ENCODE data around the gene RAPGEFL1. TPM values are rescaled to one million over a fixed set of nuclear protein-coding genes. Genes with fewer than 3 reads are reported as not detected.
"Not testable (repeated sequence)": the region's sequence is repeated elsewhere in the genome, so short reads cannot be mapped to it uniquely, and the experiment has no call there.

Gene RAPGEFL1
- polyA plus RNA-seq, 4 donors: 24.5 to 121 (median 57.9) TPM

DNA sequence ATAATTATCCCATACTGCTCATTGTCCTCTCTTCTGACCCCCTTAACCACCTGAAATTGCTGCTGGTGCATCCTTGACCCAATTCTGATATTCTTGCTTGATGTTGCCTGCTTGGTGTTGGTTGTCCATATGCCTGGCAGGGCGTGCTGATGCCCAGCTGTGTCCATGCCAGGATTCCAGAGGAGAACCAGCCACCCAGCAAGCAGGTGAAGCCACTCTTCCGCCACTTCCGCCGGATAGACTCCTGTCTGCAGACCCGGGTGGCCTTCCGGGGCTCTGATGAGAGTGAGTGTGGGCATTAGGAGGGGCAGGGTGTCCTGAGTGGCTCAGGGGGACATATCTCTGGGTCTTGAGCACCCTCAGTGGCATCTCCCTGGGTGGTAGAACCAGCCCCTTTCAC, 11.4 kb downstream of the RAPGEFL1 start:
- H3K27ac ChIP-seq (ENCODE audit: low read depth in 1 of 3, low read length in 2 of 3): no peak overlapping the region

DNA sequence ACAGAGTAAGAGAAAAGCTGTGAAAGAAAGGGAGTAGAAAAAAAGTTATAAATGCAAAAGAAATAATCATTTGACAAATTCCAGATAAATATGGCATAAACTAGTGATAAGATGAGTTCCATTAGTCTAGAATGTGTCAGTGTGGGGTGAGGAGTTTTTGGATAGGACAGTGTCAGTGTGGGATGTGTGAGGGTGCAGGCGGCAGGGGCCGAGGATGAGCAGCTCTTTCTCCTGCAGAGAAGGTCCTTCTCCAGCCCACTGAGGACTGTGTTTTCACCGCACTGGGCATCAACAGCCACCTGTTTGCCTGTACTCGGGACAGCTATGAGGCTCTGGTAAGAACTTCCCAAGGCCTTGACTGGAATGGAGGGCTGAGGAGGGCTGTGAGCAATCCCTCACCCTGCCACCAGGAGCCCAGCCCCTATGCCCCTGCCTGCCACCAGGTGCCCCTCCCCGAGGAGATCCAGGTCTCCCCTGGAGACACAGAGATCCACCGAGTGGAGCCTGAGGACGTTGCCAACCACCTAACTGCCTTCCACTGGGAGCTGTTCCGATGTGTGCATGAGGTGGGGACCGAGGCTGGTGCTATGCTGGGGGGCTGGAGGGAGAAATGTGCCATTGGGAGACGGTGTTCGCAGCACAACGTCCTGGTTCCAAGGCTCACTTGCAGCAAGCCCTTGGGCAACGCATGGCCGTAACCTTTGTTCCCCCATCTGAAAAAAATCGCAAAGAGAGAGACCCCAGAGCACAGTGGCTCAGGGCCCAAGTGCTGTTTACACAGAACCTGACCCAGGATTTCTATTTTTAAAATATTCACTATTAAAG, 13.1 kb downstream of the RAPGEFL1 start:
- no peak for FAIRE-seq
- Histone ChIP-seq H3K9me3 (ENCODE audit: control insufficient read depth in 2 of 2, insufficient read depth in 1 of 2, low read depth in 1 of 2, low read length in 1 of 2) (no peaks in the 10 kb centered on the region), H3K27me3 (ENCODE audit: control insufficient read depth in 3 of 3, insufficient read depth in 3 of 3, low read length in 3 of 3) (no peaks in the 10 kb centered on the region), H3K36me3 (ENCODE audit: control insufficient read depth in 3 of 3, insufficient read depth in 2 of 3, low read depth in 1 of 3, low read length in 3 of 3) (peaks cover 0 to 51% (median 7%) of the 10 kb centered on the region in 3 donors), H3K27ac (ENCODE audit: low read depth in 1 of 3, low read length in 2 of 3) (no peak overlapping the region), H3K4me1 (ENCODE audit: control insufficient read depth in 3 of 3, insufficient read depth in 2 of 3, low read depth in 1 of 3, low read length in 2 of 3) (peaks cover 0 to 6% (median 2%) of the 10 kb centered on the region in 3 donors), H3K4me3 (ENCODE audit: low read depth in 1 of 3, low read length in 3 of 3) (peak overlapping the region in 1 of 3 donors; percentile 48)
- no peak for DNase-seq
- WGBS, 3 donors: 77 to 83% (median 79%) methylated on average over 15 of the region's 15 CpGs

More for the DNA sequence above, 11.4 kb downstream of the RAPGEFL1 start:
- no peak overlapping the region for H3K4me3 ChIP-seq (ENCODE audit: low read depth in 1 of 3, low read length in 3 of 3)
- FAIRE-seq (no peak), DNase-seq (no peak)
- H3K4me1 ChIP-seq (ENCODE audit: control insufficient read depth in 3 of 3, insufficient read depth in 2 of 3, low read depth in 1 of 3, low read length in 2 of 3): peaks cover 2 to 6% (median 3%) of the 10 kb centered on the region in 3 donors
- peaks cover 0 to 50% (median 3%) of the 10 kb centered on the region in 3 donors for H3K36me3 ChIP-seq (ENCODE audit: control insufficient read depth in 3 of 3, insufficient read depth in 2 of 3, low read depth in 1 of 3, low read length in 3 of 3)
- 89 to 93% (median 92%) methylated on average over 6 of the region's 6 CpGs for WGBS, 3 donors
- H3K27me3 ChIP-seq (ENCODE audit: control insufficient read depth in 3 of 3, insufficient read depth in 3 of 3, low read length in 3 of 3): no peaks in the 10 kb centered on the region
- H3K9me3 ChIP-seq (ENCODE audit: control insufficient read depth in 2 of 2, insufficient read depth in 1 of 2, low read depth in 1 of 2, low read length in 1 of 2): no peaks in the 10 kb centered on the region

DNA sequence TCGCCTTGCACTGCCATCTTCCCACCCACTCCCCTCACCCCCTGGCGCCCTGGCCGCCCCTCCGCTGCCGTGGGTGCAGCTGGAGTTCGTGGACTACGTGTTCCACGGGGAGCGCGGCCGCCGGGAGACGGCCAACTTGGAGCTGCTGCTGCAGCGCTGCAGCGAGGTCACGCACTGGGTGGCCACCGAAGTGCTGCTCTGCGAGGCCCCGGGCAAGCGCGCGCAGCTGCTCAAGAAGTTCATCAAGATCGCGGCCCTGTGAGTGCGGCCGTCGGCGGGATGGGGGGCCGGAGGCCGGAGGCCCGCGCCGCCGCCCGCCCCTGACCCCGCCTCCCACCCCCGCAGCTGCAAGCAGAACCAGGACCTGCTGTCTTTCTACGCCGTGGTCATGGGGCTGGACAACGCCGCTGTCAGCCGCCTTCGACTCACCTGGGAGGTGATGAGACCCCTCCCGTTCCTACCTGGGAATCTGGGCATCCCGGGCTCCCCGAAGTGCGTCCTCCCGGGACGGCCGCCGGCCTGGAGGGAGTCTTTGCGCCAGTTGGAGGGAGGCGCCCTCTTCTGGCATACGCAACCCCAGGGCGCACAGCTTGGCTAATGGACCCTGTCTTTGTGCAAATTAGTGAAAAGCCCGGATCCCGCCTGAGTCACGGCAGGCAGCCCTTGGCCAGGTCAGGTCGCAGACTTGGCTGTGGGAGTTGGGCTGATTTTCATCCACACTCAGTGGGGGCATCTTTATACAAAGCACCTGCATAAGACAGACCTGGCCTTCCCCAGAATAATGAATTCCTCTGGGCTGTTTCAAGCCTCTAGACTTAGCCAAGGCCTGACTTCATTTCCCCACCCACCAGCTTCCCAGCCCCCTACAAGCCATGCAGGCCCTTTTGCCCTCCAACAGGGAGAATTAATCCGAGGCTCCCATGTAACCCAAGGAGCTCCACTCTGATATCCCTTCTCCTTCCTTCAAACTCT, 14.3 kb downstream of the RAPGEFL1 start:
- peak; percentile 71 to 85 for DNase-seq
- Histone ChIP-seq H3K27me3 (ENCODE audit: control insufficient read depth in 3 of 3, insufficient read depth in 3 of 3, low read length in 3 of 3) (no peaks in the 10 kb centered on the region), H3K9me3 (ENCODE audit: control insufficient read depth in 2 of 2, insufficient read depth in 1 of 2, low read depth in 1 of 2, low read length in 1 of 2) (no peaks in the 10 kb centered on the region), H3K4me1 (ENCODE audit: control insufficient read depth in 3 of 3, insufficient read depth in 2 of 3, low read depth in 1 of 3, low read length in 2 of 3) (peaks cover 0 to 6% (median 2%) of the 10 kb centered on the region in 3 donors), H3K27ac (ENCODE audit: low read depth in 1 of 3, low read length in 2 of 3) (peak overlapping the region in 1 of 3 donors; percentile 29), H3K4me3 (ENCODE audit: low read depth in 1 of 3, low read length in 3 of 3) (peak overlapping the region; percentile 26 to 48 (median 45)), H3K36me3 (ENCODE audit: control insufficient read depth in 3 of 3, insufficient read depth in 2 of 3, low read depth in 1 of 3, low read length in 3 of 3) (peaks cover 0 to 51% (median 7%) of the 10 kb centered on the region in 3 donors)
- WGBS, 3 donors: 2 to 5% (median 3%) methylated on average over 46 to 60 of the region's 60 CpGs
- FAIRE-seq: no peak

DNA sequence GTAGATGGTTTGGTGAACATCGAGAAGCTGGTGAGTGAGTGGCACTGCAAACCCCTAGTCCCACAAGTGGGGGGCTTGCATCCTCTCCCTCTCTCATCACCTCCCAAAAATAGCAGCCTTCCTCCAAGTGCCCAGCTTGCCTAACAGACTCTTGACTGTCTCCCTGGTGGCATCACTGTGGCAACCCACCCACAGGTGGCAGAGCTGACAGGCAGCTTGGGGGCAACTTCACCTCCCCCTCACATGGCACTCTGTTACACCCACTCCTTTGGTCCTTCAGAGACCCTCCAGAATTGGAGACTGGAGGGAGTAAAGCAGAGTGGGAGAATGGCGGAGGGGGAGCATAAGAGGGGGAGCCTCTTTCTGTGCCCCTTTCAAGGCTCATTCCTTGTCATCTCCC, 15.7 kb downstream of the RAPGEFL1 start:
- Histone ChIP-seq H3K4me1 (ENCODE audit: control insufficient read depth in 3 of 3, insufficient read depth in 2 of 3, low read depth in 1 of 3, low read length in 2 of 3) (peaks cover 0 to 6% (median 2%) of the 10 kb centered on the region in 3 donors), H3K27me3 (ENCODE audit: control insufficient read depth in 3 of 3, insufficient read depth in 3 of 3, low read length in 3 of 3) (no peaks in the 10 kb centered on the region), H3K36me3 (ENCODE audit: control insufficient read depth in 3 of 3, insufficient read depth in 2 of 3, low read depth in 1 of 3, low read length in 3 of 3) (peaks cover 0 to 49% (median 7%) of the 10 kb centered on the region in 3 donors), H3K4me3 (ENCODE audit: low read depth in 1 of 3, low read length in 3 of 3) (no peak overlapping the region), H3K27ac (ENCODE audit: low read depth in 1 of 3, low read length in 2 of 3) (no peak overlapping the region), H3K9me3 (ENCODE audit: control insufficient read depth in 2 of 2, insufficient read depth in 1 of 2, low read depth in 1 of 2, low read length in 1 of 2) (no peaks in the 10 kb centered on the region)
- 92 to 100% (median 96%) methylated on average over 2 of the region's 2 CpGs for WGBS, 3 donors
- DNase-seq (no peak), FAIRE-seq (no peak)

DNA sequence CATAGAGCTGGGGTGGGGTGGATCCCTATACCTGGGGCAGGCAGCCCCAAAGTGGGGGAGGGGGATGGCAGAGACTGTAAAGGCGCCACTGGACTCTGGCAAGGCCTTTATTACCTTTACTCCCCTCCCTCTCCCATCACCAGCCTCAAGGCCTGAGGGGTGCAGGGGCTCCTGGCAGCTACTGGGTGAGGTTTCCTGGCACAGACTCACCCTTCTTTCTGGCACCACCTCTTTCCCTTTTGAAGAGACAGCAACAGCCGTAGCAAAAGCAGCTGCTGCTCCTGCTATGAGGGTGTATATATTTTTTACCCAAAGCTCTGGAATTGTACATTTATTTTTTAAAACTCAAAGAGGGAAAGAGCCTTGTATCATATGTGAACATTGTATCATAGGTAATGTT, 17.6 kb downstream of the RAPGEFL1 start:
- no peak overlapping the region for H3K27ac ChIP-seq (ENCODE audit: low read depth in 1 of 3, low read length in 2 of 3)
- H3K9me3 ChIP-seq (ENCODE audit: control insufficient read depth in 2 of 2, insufficient read depth in 1 of 2, low read depth in 1 of 2, low read length in 1 of 2): peaks cover 0 to 3% of the 10 kb centered on the region in 2 donors
- no peak for DNase-seq
- no peak for FAIRE-seq
- peaks cover 0 to 36% (median 7%) of the 10 kb centered on the region in 3 donors for H3K36me3 ChIP-seq (ENCODE audit: control insufficient read depth in 3 of 3, insufficient read depth in 2 of 3, low read depth in 1 of 3, low read length in 3 of 3)
- H3K4me1 ChIP-seq (ENCODE audit: control insufficient read depth in 3 of 3, insufficient read depth in 2 of 3, low read depth in 1 of 3, low read length in 2 of 3): peaks cover 0 to 6% (median 2%) of the 10 kb centered on the region in 3 donors
- no peak overlapping the region for H3K4me3 ChIP-seq (ENCODE audit: low read depth in 1 of 3, low read length in 3 of 3)
- no peaks in the 10 kb centered on the region for H3K27me3 ChIP-seq (ENCODE audit: control insufficient read depth in 3 of 3, insufficient read depth in 3 of 3, low read length in 3 of 3)
- WGBS, 3 donors: 24 to 45% (median 35%) methylated on average over 2 of the region's 2 CpGs

DNA sequence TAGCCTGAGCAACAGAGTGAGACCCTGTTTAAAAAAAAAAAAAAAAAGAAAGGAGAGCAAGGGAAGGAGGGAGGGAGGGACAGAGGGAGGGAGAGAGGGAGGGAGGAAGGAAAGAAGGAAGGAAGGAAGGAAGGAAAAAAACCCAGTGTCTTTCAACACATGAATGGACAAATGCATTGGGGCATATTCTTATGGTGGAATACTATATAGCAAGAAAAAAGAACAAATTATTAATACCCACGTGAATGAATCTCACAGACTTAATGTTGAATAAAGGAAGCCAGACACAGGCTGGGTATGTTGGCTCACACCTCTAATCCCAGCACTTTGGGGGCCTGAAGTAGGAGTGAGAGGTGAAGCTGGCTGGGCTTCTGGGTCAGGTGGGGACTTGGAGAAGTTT, 20.3 kb downstream of the RAPGEFL1 start:
- Histone ChIP-seq H3K27ac (ENCODE audit: low read depth in 1 of 3, low read length in 2 of 3) (no peak overlapping the region), H3K9me3 (ENCODE audit: control insufficient read depth in 2 of 2, insufficient read depth in 1 of 2, low read depth in 1 of 2, low read length in 1 of 2) (peaks cover 0 to 3% of the 10 kb centered on the region in 2 donors), H3K36me3 (ENCODE audit: control insufficient read depth in 3 of 3, insufficient read depth in 2 of 3, low read depth in 1 of 3, low read length in 3 of 3) (peaks cover 0 to 20% (median 7%) of the 10 kb centered on the region in 3 donors), H3K4me1 (ENCODE audit: control insufficient read depth in 3 of 3, insufficient read depth in 2 of 3, low read depth in 1 of 3, low read length in 2 of 3) (peaks cover 0 to 3% (median 0%) of the 10 kb centered on the region in 3 donors), H3K27me3 (ENCODE audit: control insufficient read depth in 3 of 3, insufficient read depth in 3 of 3, low read length in 3 of 3) (no peaks in the 10 kb centered on the region), H3K4me3 (ENCODE audit: low read depth in 1 of 3, low read length in 3 of 3) (no peak overlapping the region)
- FAIRE-seq: no peak
- WGBS, 3 donors: 69 to 79% (median 71%) methylated on average over 1 of the region's 1 CpG
- no peak for DNase-seq

DNA sequence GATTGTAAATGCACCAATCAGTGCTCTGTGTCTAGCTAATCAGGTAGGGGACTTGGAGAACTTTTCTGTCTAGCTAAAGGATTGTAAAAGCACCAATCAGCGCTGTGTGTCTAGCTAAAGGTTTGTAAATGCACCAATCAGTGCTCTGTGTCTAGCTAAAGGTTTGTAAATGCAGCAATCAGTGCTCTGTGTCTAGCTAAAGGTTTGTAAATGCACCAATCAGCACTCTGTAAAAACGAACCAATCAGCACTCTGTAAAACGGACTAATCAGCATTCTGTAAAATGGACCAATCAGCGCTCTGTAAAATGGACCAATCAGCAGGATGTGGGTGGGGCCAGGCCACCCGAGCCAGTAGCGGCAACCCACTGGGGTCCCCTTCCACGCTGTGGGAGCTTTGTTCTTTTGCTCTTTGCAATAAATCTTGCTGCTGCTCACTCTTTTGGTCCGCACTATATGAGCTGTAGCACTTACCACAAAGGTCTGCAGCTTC, 20.7 kb downstream of the RAPGEFL1 start:
- not testable (repeated sequence) for H3K27me3 ChIP-seq (ENCODE audit: control insufficient read depth in 3 of 3, insufficient read depth in 3 of 3, low read length in 3 of 3); FAIRE-seq; H3K9me3 ChIP-seq (ENCODE audit: control insufficient read depth in 2 of 2, insufficient read depth in 1 of 2, low read depth in 1 of 2, low read length in 1 of 2); H3K27ac ChIP-seq (ENCODE audit: low read depth in 1 of 3, low read length in 2 of 3); H3K4me1 ChIP-seq (ENCODE audit: control insufficient read depth in 3 of 3, insufficient read depth in 2 of 3, low read depth in 1 of 3, low read length in 2 of 3); DNase-seq; H3K4me3 ChIP-seq (ENCODE audit: low read depth in 1 of 3, low read length in 3 of 3)
- 67 to 73% (median 71%) methylated on average over 8 of the region's 8 CpGs for WGBS, 3 donors
- peaks cover 0 to 15% (median 7%) of the 10 kb centered on the region in 3 donors for H3K36me3 ChIP-seq (ENCODE audit: control insufficient read depth in 3 of 3, insufficient read depth in 2 of 3, low read depth in 1 of 3, low read length in 3 of 3)

DNA sequence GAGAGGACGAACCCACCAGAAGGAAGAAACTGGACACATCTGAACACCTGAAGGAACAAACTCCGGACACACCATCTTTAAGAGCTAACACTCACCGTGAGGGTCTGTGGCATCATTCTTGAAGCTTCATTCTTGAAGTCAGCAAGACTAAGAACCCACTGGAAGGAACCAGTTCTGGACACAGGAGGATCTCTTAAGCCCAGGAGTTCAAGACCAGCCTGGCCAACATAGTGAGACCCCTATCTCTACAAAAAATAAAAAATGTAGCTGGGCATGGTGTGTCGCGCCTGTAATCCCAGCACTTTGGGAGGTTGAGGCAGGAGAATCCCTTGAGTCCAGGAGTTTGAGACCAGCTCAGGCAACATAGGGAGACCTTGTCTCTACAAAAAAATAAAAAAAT, 21.3 kb downstream of the RAPGEFL1 start:
- Histone ChIP-seq H3K4me3 (ENCODE audit: low read depth in 1 of 3, low read length in 3 of 3) (no peak overlapping the region), H3K4me1 (ENCODE audit: control insufficient read depth in 3 of 3, insufficient read depth in 2 of 3, low read depth in 1 of 3, low read length in 2 of 3) (peaks cover 0 to 3% (median 0%) of the 10 kb centered on the region in 3 donors), H3K9me3 (ENCODE audit: control insufficient read depth in 2 of 2, insufficient read depth in 1 of 2, low read depth in 1 of 2, low read length in 1 of 2) (peaks cover 0 to 3% of the 10 kb centered on the region in 2 donors), H3K27me3 (ENCODE audit: control insufficient read depth in 3 of 3, insufficient read depth in 3 of 3, low read length in 3 of 3) (no peaks in the 10 kb centered on the region), H3K27ac (ENCODE audit: low read depth in 1 of 3, low read length in 2 of 3) (no peak overlapping the region), H3K36me3 (ENCODE audit: control insufficient read depth in 3 of 3, insufficient read depth in 2 of 3, low read depth in 1 of 3, low read length in 3 of 3) (peaks cover 0 to 10% (median 4%) of the 10 kb centered on the region in 3 donors)
- FAIRE-seq (no peak), DNase-seq (no peak)
- 87 to 93% (median 90%) methylated on average over 5 of the region's 5 CpGs for WGBS, 3 donors
